ENCODE results near the gene GHITM.
A peak's percentile ranks its signal among the peaks of the same experiment; 100 is the strongest.

DNA sequence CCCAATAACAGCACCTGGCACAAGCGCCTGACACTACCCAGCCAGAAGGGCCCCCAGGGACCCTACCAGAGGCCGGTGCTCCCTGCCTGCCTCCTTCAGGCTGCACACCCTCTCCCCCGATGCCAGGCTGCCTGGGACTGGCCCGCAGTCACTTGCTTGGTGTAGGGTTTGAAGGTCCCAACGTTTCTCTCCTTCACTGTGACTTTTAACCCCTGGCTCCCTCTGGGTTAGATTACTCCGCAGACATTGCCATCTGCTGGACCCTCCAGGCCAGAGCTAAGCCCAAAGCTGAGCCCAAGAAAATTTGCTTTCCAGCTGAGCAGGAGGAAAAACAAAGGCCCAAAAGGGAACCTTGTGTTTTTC, 61.9 kb downstream of the GHITM start:
- TF ChIP-seq EZH2 (IDR thresholded peaks at IDR 0.05; ENCODE audit: low read depth, unreplicated experiment), result no peak
- TF ChIP-seq, protein P1, sequence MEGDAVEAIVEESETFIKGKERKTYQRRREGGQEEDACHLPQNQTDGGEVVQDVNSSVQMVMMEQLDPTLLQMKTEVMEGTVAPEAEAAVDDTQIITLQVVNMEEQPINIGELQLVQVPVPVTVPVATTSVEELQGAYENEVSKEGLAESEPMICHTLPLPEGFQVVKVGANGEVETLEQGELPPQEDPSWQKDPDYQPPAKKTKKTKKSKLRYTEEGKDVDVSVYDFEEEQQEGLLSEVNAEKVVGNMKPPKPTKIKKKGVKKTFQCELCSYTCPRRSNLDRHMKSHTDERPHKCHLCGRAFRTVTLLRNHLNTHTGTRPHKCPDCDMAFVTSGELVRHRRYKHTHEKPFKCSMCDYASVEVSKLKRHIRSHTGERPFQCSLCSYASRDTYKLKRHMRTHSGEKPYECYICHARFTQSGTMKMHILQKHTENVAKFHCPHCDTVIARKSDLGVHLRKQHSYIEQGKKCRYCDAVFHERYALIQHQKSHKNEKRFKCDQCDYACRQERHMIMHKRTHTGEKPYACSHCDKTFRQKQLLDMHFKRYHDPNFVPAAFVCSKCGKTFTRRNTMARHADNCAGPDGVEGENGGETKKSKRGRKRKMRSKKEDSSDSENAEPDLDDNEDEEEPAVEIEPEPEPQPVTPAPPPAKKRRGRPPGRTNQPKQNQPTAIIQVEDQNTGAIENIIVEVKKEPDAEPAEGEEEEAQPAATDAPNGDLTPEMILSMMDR (conservative IDR thresholded peaks at IDR 0.05; ENCODE audit: low read depth in 2 of 2), result peak; percentile 32 to 49; a peak in 3 of 4 replicates
- no peak for TF ChIP-seq POLR2AphosphoS5 (IDR thresholded peaks at IDR 0.05; ENCODE audit: low read depth)
- TF ChIP-seq, protein P2, sequence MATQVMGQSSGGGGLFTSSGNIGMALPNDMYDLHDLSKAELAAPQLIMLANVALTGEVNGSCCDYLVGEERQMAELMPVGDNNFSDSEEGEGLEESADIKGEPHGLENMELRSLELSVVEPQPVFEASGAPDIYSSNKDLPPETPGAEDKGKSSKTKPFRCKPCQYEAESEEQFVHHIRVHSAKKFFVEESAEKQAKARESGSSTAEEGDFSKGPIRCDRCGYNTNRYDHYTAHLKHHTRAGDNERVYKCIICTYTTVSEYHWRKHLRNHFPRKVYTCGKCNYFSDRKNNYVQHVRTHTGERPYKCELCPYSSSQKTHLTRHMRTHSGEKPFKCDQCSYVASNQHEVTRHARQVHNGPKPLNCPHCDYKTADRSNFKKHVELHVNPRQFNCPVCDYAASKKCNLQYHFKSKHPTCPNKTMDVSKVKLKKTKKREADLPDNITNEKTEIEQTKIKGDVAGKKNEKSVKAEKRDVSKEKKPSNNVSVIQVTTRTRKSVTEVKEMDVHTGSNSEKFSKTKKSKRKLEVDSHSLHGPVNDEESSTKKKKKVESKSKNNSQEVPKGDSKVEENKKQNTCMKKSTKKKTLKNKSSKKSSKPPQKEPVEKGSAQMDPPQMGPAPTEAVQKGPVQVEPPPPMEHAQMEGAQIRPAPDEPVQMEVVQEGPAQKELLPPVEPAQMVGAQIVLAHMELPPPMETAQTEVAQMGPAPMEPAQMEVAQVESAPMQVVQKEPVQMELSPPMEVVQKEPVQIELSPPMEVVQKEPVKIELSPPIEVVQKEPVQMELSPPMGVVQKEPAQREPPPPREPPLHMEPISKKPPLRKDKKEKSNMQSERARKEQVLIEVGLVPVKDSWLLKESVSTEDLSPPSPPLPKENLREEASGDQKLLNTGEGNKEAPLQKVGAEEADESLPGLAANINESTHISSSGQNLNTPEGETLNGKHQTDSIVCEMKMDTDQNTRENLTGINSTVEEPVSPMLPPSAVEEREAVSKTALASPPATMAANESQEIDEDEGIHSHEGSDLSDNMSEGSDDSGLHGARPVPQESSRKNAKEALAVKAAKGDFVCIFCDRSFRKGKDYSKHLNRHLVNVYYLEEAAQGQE (IDR thresholded peaks at IDR 0.05; ENCODE audit: unreplicated experiment), result no peak
- TF ChIP-seq CREB1 (CRISPR knock-in tag; IDR thresholded peaks at IDR 0.05; ENCODE audit: low read depth), result no peak
- TF ChIP-seq ZNF114 (CRISPR knock-in tag; IDR thresholded peaks at IDR 0.05), result no peak
- TF ChIP-seq NANOG (IDR thresholded peaks at IDR 0.05; ENCODE audit: borderline replicate concordance), result no peak
- TF ChIP-seq, protein P3, sequence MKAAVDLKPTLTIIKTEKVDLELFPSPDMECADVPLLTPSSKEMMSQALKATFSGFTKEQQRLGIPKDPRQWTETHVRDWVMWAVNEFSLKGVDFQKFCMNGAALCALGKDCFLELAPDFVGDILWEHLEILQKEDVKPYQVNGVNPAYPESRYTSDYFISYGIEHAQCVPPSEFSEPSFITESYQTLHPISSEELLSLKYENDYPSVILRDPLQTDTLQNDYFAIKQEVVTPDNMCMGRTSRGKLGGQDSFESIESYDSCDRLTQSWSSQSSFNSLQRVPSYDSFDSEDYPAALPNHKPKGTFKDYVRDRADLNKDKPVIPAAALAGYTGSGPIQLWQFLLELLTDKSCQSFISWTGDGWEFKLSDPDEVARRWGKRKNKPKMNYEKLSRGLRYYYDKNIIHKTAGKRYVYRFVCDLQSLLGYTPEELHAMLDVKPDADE (IDR thresholded peaks at IDR 0.05), result no peak
- TF ChIP-seq EZH2phosphoT487 (IDR thresholded peaks at IDR 0.05; ENCODE audit: unreplicated experiment), result no peak
- no peak for TF ChIP-seq STAT1 (IDR thresholded peaks at IDR 0.05; ENCODE audit: unreplicated experiment)
- TF ChIP-seq ZNF331 (CRISPR knock-in tag; IDR thresholded peaks at IDR 0.05; ENCODE audit: low read depth), result no peak
- TF ChIP-seq JUNB (IDR thresholded peaks at IDR 0.05; ENCODE audit: unreplicated experiment), result no peak
- TF ChIP-seq, protein P4, sequence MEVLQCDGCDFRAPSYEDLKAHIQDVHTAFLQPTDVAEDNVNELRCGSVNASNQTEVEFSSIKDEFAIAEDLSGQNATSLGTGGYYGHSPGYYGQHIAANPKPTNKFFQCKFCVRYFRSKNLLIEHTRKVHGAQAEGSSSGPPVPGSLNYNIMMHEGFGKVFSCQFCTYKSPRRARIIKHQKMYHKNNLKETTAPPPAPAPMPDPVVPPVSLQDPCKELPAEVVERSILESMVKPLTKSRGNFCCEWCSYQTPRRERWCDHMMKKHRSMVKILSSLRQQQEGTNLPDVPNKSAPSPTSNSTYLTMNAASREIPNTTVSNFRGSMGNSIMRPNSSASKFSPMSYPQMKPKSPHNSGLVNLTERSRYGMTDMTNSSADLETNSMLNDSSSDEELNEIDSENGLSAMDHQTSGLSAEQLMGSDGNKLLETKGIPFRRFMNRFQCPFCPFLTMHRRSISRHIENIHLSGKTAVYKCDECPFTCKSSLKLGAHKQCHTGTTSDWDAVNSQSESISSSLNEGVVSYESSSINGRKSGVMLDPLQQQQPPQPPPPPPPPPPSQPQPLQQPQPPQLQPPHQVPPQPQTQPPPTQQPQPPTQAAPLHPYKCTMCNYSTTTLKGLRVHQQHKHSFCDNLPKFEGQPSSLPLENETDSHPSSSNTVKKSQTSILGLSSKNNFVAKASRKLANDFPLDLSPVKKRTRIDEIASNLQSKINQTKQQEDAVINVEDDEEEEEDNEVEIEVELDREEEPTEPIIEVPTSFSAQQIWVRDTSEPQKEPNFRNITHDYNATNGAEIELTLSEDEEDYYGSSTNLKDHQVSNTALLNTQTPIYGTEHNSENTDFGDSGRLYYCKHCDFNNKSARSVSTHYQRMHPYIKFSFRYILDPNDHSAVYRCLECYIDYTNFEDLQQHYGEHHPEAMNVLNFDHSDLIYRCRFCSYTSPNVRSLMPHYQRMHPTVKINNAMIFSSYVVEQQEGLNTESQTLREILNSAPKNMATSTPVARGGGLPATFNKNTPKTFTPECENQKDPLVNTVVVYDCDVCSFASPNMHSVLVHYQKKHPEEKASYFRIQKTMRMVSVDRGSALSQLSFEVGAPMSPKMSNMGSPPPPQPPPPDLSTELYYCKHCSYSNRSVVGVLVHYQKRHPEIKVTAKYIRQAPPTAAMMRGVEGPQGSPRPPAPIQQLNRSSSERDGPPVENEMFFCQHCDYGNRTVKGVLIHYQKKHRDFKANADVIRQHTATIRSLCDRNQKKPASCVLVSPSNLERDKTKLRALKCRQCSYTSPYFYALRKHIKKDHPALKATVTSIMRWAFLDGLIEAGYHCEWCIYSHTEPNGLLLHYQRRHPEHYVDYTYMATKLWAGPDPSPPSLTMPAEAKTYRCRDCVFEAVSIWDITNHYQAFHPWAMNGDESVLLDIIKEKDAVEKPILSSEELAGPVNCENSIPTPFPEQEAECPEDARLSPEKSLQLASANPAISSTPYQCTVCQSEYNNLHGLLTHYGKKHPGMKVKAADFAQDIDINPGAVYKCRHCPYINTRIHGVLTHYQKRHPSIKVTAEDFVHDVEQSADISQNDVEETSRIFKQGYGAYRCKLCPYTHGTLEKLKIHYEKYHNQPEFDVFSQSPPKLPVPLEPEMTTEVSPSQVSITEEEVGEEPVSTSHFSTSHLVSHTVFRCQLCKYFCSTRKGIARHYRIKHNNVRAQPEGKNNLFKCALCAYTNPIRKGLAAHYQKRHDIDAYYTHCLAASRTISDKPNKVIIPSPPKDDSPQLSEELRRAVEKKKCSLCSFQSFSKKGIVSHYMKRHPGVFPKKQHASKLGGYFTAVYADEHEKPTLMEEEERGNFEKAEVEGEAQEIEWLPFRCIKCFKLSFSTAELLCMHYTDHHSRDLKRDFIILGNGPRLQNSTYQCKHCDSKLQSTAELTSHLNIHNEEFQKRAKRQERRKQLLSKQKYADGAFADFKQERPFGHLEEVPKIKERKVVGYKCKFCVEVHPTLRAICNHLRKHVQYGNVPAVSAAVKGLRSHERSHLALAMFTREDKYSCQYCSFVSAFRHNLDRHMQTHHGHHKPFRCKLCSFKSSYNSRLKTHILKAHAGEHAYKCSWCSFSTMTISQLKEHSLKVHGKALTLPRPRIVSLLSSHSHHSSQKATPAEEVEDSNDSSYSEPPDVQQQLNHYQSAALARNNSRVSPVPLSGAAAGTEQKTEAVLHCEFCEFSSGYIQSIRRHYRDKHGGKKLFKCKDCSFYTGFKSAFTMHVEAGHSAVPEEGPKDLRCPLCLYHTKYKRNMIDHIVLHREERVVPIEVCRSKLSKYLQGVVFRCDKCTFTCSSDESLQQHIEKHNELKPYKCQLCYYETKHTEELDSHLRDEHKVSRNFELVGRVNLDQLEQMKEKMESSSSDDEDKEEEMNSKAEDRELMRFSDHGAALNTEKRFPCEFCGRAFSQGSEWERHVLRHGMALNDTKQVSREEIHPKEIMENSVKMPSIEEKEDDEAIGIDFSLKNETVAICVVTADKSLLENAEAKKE (CRISPR knock-in tag; IDR thresholded peaks at IDR 0.05), result no peak
